Panc1 (cell line): ENCODE data around the gene KIF5B. TPM values are rescaled to one million over a fixed set of nuclear protein-coding genes. Genes with fewer than 3 reads are reported as not detected.
A peak's percentile ranks its signal among the peaks of the same experiment; 100 is the strongest.

Experiments used
- ATAC-seq: fragments of 200-7000 bp; cut with Tn5 transposase; 2 replicates; pipeline ENCODE4 v1.9.1; 2020; ENCODE audit warnings: mild to moderate bottlenecking, moderate library complexity
- BruUV-seq: library from RNA; stranded (reverse); fragments of 400-500 nt; replicated peaks from 2 replicates; lab custom pipeline; 2021; lab: Mats Ljungman, UMichigan
- CTCF ChIA-PET: fragments of 300-600 bp; sonication (Branson Sonifier 250); formaldehyde crosslinking; loops from one replicate; lab custom pipeline; 2022; ENCODE audit warnings: antibody characterized with exemption; lab: Charles Lee
- POLR2A ChIA-PET: fragments of 300-600 bp; sonication (Branson Sonifier 250); formaldehyde crosslinking; loops from one replicate; lab custom pipeline; 2022; ENCODE audit warnings: antibody characterized with exemption; lab: Charles Lee
- DNase-seq: peaks from one replicate; pipeline ENCODE4 v3.0.0-alpha.2; 2010; ENCODE audit warnings: low read depth, low spot score
- H3K27ac ChIP-seq: 2 replicates; pipeline ENCODE4 v1.5.1; 2011; ENCODE audit warnings: mild to moderate bottlenecking, low read length, inconsistent platforms
- H3K27me3 ChIP-seq: fragments of 200-500 bp; sonication (Bioruptor generic); 2 replicates; pipeline ENCODE4 v1.6.0; 2014; ENCODE audit warnings: low read length, inconsistent platforms; ENCODE audit not compliant: control insufficient read depth, insufficient read depth
- H3K36me3 ChIP-seq: fragments of 200-500 bp; sonication (Bioruptor generic); 2 replicates; pipeline ENCODE4 v1.5.1; 2014; ENCODE audit warnings: inconsistent platforms, mild to moderate bottlenecking, low read length, moderate library complexity; ENCODE audit not compliant: control insufficient read depth, insufficient read depth
- H3K4me1 ChIP-seq: 2 replicates; pipeline ENCODE4 v1.5.1; 2011; ENCODE audit warnings: inconsistent platforms, mild to moderate bottlenecking, low read length, moderate library complexity; ENCODE audit not compliant: control insufficient read depth, insufficient read depth
- H3K4me3 ChIP-seq, 2 experiments: 2 replicates each; pipeline ENCODE4 v1.5.1; 2011 to 2012; ENCODE audit warnings: low read depth in 2 of 2, low read length in 2 of 2, mild to moderate bottlenecking in 2 of 2, inconsistent platforms in 1 of 2, moderate library complexity in 1 of 2
- H3K9me3 ChIP-seq: fragments of 200-500 bp; sonication (Bioruptor generic); 2 replicates; pipeline ENCODE4 v1.5.1; 2014; ENCODE audit warnings: low read depth, mild to moderate bottlenecking, inconsistent platforms, low read length, moderate library complexity; ENCODE audit not compliant: control insufficient read depth, insufficient read depth
- CTCF ChIP-seq: fragments of 450-650 bp; IDR thresholded peaks from 2 replicates; pipeline ENCODE4 v1.5.1; 2017; ENCODE audit warnings: mild to moderate bottlenecking
- POLR2AphosphoS5 ChIP-seq: IDR thresholded peaks from 2 replicates; pipeline ENCODE4 v1.6.1; 2012; ENCODE audit warnings: mild to moderate bottlenecking, low read depth, low read length, moderate library complexity
- REST ChIP-seq, 2 experiments: IDR thresholded peaks; 2 replicates each; pipeline ENCODE4 v1.6.1; 2011 to 2012; ENCODE audit warnings: low read depth in 2 of 2, control low read depth in 1 of 2, low read length in 1 of 2, mild to moderate bottlenecking in 1 of 2, moderate library complexity in 1 of 2; ENCODE audit not compliant: insufficient read depth in 1 of 2
- SIN3A ChIP-seq: IDR thresholded peaks from 2 replicates; pipeline ENCODE4 v1.6.1; 2012; ENCODE audit warnings: low read depth, mild to moderate bottlenecking, low read length, moderate library complexity, borderline replicate concordance; ENCODE audit not compliant: insufficient read depth
- TCF7L2 ChIP-seq: IDR thresholded peaks from 2 replicates; pipeline ENCODE4 v1.6.1; 2011; ENCODE audit warnings: mild to moderate bottlenecking, low read depth, low read length, inconsistent platforms
- in situ Hi-C: cut with HindIII; loops from 2 replicates; pipeline ENCODE4 v1.10.0; 2016; ENCODE audit warnings: low sequenced_read_pairs, low pct_unique_long_range_greater_than_20kb
- intact Hi-C: fragments of 100-400 bp; cut with micrococcal nuclease; formaldehyde crosslinking; loops from one replicate; pipeline ENCODE4 v1.10.0; 2022; ENCODE audit not compliant: unreplicated experiment
- total RNA-seq: library from RNA; stranded (reverse); gene quantifications from one replicate; pipeline ENCODE4 v1.2.1, GENCODE V29; 2021; ENCODE audit not compliant: unreplicated experiment

KIF5B gene
- total RNA-seq, 1 experiment from 2014 or later, result 89.9 TPM

- Histone ChIP-seq H3K36me3 (no peaks in the 10 kb centered on the region), H3K27ac (no peak overlapping the region), H3K4me3 (no peak overlapping the region), H3K9me3 (no peaks in the 10 kb centered on the region), H3K4me1 (peaks cover 4% of the 10 kb centered on the region), H3K27me3 (no peaks in the 10 kb centered on the region)
- DNase-seq (no peak), ATAC-seq (peak; percentile 42; the same call in 1 of the 2 replicates)
- POLR2A ChIA-PET, result no interaction called here
- in situ Hi-C loops, result no loop called here
- no peak for TF ChIP-seq CTCF
- TF ChIP-seq POLR2AphosphoS5, result no peak
- no peak for TF ChIP-seq SIN3A
- TF ChIP-seq REST (IDR thresholded peaks at IDR 0.05; ENCODE audit: insufficient read depth in 1 of 2, low read depth in 2 of 2, low read length in 1 of 2), result no peak
- CTCF ChIA-PET, result no interaction called here
- intact Hi-C loops, result no loop called here
- no TSS peak for BruUV-seq
Observed at GRCh38 chr10:31961277-31962074, 94.7 kb downstream of the KIF5B start.

- intact Hi-C loops, result no loop called here
Observed at GRCh38 chr10:31959461-31960173, 96.6 kb downstream of the KIF5B start.

More at GRCh38 chr10:31959461-31960173, 96.6 kb downstream of the KIF5B start:
- no peaks in the 10 kb centered on the region for H3K36me3 ChIP-seq
- in situ Hi-C loops, result no loop called here
- ATAC-seq, result no peak
- BruUV-seq, result no TSS peak
- ChIA-PET CTCF (no interaction called here), POLR2A (no interaction called here)
- no peaks in the 10 kb centered on the region for H3K27me3 ChIP-seq
- H3K4me3 ChIP-seq, result no peak overlapping the region
- no peaks in the 10 kb centered on the region for H3K9me3 ChIP-seq
- H3K27ac ChIP-seq, result no peak overlapping the region
- no peak for TF ChIP-seq TCF7L2
- no peak for TF ChIP-seq POLR2AphosphoS5
- no peak for TF ChIP-seq SIN3A
- TF ChIP-seq REST (IDR thresholded peaks at IDR 0.05; ENCODE audit: insufficient read depth in 1 of 2, low read depth in 2 of 2, low read length in 1 of 2), result no peak
- TF ChIP-seq CTCF, result no peak
- DNase-seq, result no peak
- H3K4me1 ChIP-seq, result peaks cover 4% of the 10 kb centered on the region
